ENCODE measurements around the gene AFAP1.

The AFAP1 gene

DNA sequence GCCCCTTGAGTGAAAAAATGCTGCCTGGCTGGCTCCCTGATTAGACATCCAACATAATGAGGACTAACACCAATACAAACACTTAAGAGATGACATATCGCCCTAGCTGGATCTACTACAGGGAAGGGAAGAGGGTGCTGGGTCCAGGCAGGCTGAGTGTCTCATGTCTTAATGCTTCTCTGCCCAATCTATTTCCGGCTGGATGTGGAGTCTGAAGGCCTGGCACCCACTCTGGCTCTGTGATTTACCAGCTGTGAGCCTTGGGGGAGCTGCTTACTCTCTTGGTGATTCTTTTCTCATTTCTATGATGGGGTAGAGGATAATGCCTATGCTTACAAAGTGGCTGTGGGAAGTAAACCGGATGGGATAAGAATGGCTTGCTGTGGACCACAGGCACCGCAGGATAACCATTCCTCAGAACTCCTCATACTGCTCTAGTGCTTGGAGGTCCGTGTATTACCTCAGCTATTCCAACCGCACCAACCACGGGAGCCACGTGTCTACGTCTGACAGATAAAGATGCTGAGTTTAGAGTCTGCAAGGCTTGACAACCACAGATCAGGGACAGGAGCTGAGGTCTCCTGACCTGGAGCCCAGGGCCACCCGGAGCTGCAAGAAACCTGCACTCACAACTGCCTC is 161.7 kb downstream of the AFAP1 start:
- no peak for DNase-seq

DNA sequence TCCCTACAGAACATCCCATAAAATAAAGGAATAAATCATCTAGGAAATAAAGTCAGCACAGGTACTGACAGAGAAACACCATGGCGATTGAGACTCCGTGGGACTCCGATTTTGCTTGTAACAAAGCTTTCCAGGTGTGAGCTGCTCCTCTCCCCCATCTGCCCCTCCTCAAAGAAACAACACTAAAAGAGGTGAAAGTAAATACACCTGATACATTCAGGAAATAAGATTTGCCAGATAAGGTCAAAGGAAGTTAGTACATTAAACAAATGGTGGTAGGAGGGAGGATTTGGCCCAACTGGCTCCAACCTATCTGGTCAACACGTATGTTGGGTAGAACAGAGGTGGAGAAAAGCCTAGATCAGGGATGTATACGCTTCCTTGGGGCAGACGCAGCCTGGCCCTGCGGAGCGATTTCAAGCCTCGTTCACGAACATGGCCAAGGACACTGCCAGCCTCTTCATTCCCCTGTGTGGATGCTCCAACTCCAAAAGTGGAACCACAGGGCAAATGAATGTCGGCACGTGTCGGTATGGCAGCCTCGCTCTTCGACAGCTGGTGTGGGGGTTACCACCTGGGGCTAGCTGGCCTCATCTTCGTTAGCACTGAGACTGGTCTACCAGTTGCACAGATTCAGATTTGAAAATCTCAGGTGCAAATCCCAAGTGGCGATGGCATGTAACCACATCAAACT is 162.5 kb downstream of the AFAP1 start:
- DNase-seq: no peak

DNA sequence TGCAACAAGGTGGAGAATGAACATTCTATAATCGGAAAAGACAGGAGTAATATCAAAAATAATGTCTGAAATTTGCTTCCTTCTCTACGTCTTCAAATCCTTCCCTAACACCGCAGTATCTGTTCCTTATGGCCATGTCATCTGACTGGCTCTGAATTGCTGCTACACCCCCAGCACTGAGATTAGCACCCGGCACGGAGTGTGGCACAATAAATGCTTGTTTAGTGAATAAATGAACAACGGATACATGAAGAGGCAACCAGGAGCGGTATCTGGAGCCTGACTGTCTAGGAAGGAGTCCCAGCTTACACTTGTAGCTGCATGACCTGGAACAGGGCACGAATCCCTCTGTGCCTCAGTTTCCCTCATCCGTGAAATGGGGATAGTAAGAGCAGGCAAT is 164.3 kb downstream of the AFAP1 start:
- DNase-seq: no peak

DNA sequence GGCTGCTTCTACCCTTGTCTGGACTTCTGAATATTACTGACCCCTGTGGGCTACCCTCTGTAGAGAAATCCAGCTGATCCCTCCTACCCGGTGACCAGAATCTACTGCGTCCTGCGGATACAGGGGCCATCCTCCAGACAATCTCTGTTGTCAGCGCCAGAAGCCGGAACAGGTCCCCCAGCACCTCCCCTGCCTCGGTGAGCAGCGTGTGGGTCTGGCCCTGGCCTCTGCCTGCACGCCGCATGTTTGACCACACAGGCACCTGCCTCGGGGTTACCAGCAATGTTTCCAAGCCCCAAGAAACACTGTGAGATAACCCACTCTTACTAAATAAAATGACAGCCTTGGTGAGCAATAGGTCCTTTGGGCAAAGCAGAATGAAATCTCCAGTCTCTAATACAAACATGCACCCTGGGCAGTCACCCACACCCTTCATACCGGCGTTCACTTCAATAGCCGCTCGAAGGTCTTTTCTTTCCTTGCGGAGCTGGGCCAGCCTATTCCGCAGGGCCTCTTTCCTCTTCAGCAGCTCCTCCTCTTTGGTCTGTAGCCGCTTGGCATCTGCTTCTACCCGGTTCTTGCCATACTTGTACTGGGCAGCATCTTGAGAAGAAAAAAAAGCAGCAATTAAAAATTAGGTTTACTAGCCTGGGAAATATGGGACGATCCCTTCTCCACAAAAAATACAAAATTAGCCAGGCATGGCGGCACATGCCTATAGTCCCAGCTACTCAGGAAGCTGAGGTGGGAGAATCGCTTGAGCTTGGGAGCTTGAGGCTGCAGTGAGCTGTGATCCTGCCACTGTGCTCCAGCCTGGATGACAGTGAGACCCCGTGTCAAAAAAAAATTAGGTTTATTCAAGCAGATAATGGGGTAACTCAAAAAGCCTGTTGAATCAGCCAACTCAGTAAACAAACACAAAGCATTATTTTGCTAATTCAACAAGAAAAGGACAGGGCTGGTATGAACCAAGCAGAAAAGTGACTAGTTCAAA is 165.1 kb downstream of the AFAP1 start:
- DNase-seq: no peak

DNA sequence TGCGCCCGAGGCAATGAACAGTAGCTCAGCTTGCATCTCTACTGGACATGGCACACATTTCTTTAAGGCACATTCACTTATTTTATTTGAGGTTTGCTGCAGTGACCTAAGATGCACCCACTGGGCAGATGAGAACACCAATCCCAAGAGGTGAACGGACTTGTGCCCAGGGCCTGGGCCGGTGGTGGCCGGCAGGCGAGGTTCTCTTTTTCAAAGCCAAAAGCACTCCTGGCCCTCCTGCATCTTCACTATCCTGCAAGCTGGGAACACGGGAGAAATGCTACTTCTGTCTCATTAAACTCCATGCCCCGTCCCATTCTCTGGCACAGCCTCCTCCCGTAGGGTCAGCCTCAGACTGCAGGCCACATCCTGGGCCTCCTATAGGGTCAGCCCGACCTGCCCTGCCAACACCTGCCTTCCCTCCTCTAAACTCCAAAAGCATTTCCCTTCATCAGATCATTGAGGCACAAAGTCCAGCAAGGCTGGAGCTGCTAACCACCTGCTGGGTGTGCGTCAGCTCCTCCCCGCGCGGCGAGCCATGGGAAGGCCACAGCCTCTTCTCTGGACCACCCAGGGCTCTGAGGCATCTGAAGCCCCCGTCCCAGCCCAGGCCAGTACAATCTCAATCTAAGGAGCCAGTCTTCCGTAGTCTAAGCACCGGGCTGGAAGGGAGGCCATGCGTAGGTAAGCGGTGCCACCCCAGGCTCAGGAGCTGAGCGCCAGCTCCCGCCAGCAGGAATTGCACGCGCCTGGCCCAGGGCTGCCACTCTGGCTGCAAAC is 166.1 kb downstream of the AFAP1 start:
- no peak for DNase-seq

DNA sequence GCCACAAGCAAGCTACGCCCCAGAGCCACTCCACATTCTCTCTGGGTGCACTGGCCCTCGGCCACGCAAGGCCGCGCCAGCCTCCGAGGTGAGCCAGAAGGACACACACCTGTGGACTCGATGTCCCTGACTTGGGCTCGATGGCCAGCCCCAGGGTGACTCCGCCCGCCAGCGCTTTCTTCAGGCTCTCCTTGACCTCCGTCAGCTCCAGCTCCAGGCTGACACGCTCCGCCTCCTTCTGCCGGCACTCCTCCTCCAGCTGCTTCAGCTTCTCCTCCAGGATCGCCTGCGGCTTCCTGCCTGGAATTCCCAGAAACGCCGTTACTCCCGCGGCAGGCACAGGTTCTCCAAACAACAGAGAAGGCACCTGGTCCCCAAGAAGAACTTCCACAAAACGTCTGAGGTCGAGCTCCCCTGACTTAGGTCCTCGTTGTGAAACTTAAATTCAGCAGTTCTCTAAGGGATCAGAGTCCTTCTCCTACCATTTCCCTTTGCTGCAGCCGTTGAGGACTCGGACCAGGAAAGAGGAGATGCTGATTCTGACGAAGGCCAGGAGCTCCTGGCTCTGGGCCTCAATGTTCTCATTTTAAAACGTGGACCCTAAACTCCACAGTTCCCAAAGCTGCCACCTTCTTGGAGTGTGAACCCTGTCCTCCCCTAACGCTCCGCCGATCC is 166.8 kb downstream of the AFAP1 start:
- no peak for DNase-seq

DNA sequence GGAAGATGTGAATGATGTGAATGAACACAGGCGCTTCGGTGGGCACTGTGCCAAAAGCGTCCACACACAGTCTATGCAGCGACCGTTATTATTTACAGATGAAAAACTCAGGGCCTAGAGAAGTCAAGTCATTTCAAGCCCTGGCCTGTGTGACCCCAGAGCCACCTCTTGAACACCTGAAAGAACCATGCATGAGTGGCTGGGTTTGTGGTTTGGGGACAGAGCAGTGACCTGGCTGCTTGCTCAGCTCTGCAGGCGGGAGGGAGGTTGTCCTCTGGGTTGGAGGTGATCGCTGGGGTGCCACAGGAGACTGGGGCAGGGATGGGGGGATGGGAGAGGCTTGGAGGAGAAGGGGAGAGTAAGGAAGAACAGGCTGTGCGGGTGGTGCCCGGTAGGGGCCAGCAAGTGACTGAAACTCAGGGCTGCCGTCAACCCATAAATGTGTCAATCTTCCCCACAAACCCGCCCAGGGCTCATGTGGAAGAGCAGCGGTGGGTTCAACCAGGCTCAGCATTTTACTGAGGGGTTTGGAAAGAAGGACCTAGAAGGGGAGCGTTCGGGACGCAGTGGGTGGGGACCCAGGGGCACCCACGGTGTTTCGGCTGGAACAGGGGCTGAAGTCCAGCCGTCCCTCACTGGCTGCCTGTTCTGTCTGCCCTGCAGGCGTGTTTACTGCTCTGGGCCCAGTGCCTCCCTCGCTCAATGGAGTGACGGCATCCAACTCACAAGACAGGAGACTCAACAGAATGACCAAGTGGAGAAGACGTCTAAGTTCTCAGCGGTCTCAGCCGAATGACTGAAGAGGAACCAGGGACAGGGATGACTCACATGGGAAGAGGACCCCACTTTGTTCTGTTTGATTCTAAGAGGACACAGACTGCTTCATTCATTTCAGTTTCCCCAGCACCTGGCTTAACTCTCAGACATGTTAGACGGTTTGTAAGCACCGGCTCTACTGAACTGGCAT is 167.8 kb downstream of the AFAP1 start:
- DNase-seq: no peak

DNA sequence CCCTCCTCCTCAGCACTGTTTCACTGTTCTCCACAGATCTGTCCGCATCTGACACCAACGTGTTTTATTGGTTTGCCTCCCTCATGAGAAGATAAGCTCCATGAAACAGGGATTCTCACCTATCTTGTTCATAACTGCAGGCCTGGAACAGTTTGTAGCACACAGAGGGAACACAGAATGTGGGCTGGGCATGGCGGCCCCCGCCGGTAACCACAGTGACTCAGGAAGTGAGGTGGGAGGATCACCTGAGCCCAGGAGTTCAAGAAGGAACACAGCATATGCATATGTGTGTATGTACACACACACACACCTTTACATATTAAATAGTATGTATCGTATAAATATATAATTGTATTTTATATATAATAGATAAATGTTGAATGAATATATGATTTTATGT is 168.6 kb downstream of the AFAP1 start:
- DNase-seq: no peak

DNA sequence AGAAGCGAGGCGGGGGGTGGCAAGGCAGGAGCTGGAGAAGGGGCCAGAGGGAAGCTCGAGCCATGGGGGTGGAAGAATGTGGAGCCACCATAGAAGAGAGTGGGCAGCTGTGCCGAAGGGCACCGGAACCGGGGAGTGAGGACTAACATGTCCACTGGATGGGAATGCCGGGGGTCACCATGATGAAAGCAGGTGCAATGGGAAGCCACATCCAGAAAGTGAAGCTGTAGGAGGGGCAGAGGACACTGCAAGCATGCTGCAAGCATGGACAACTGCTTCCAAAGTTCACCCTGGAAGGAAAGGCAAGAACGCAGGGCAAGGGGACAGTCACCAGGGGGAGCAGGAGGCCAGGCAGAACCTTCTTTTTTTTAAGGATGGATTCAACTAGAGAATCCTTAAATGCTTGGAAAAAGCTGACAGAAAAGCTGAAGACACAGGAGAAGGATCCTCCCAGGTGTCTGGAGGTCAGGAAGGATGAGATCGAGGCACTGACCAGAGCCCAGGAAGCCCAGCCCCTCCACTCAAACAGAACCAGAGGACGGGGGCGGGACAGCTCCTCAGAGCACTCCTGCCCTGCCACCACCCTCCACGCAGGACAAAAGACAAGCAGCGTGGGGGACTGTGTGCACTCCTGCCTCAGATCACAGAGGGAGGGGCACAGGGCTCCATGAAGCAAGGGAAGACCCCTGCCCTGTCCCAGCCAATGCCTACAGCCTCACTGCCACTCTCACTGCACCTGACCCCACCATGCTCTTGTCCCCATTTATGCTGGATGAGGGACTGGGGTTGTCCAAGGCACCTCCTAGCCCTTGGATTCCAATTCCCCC is 169.2 kb downstream of the AFAP1 start:
- no peak for DNase-seq

DNA sequence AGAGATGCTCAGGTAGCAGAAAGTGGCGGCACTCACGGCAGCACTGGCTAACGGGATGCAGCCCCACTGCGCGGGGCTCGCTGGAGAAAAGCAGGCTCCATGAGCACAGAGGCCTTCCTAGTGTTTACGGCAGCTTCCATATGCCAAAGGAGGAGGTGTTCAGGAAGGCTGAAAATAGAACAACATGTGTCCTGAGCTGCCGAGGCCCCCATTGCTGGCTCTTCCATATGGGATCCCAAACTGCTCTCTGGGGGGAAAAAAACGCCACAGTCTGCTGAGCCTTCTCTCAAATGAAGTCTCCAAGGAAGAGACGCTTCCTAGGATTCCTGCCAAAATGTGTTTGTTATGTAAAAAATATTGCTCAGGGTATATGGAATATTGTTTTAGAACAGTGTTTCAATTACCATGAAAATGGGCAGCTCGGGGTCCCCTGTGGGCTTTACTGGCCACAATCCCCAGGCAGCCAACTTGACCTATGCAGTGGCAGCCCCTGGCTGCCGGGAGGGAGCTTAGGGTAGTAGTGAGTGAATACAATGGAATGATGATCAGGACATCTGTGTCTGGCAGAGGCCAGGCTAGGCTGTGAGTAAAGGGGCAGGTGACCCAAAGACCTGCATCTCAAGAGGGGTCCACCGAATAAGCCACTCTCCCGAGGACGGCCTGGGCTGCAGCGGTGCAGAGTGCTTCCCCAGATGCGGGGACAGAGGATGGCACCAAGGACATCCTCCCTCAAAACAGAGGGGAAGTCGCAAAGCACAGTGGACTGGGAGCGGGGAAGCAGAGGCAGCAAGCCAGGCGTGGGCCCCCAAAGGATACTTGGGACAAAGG is 170.1 kb downstream of the AFAP1 start:
- no peak for DNase-seq

DNA sequence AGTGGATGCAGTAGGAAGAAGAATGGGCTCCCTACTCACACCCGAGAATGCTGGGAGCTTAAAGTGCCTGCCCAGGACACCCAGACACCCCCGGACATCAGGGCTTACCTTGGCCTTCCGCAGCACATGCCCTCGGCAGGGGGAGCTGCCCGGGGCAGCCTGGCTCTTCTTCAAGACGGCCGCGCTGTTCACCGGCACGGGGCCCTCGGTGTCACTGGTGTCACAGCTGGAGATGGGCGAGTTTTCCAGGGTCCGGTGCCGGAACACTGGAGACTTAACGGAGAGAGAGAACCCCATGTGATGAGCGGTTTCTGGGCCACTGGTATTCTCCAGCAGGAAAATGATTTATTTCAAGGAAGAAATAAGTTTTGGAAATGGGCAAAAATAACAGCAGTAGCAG is 170.9 kb downstream of the AFAP1 start:
- no peak for DNase-seq

DNA sequence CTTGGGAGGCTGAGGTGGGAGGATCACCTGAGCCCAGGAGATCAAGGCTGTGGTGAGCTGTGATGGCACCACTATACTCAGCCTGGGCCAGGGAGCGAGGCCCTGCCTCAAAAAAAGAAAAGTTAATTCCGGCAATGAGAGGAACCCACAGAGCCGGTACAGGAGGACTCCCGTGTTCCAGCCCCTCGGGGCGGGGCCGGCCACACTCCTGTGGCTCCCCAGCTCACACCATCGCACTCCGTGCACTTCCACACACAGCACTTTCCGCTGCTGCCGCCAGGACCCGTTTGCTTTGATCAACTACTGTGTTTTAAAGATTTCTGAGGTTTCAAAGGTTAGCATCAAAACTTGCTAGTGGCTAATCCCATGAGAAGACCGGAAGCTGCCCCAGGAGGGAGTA is 171.7 kb downstream of the AFAP1 start:
- DNase-seq: no peak

DNA sequence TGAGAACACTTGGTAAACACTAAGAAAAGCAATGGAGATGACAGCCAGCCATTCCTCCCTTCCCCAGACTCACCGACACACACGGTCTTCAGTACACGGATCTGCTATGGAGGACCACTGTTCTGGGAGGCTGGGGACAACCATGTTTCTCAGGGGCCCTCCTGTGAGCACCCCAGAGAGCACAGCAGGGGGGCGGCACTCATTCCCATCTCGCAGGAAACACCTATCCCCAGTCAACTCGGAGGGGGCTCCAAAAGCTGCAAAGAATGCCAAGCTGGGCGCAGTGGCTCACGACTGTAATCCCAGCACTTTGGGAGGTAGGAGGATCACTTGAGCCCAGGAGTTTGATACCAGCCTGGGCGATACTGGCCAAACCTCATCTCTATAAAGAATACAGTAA is 172.1 kb downstream of the AFAP1 start:
- DNase-seq: no peak

DNA sequence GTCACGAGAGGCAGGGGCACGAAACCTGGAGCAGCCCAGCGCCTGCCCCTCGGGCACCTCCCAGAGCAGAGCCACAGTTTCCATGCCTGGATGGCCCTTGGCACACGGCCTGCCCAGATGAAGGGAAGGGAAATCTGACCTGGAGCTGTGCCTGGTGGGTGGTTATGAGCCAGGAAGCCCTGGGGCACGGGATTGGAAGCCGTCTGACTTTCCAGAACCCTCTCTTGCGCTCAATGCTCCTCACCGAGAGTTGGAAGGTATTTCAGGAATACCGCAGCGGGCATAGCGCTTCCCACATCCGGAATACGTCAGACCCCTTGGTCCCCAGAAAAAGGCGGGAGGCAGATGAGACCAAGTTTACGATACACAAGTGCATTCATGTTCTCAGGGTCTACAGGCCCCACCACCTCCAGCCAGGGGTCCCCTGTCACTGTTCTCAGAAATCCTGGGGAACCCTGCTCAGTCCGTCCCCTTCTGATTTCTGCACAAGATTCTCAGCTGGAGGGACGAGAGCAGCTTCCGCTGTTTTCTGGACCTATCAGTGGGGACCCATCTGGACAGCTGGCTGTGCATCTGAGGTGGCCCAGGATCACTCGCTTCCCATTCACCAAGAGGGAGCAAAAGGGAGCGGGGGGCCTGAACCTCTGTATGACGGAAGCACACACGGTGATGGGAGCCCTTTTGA is 172.9 kb downstream of the AFAP1 start:
- no peak for DNase-seq

DNA sequence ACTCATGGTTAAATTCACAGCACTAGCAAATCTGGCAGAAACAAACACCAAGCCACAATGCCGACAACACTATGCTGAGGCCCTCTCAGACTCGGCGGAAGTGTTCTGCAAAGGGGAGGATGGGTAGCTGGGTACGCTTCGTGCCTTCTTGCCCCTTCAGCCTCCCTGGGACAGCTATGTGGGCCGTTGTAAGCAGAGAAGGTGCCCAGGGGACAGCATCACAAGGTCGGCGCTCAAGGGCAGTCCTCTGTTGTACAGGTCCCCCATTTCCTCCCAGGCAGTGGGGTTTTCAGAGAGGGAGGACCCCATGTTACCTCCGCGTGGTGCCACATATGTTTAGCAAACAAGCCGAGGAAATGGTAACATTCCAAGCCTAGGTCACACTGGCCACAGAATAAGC is 173.6 kb downstream of the AFAP1 start:
- no peak for DNase-seq

DNA sequence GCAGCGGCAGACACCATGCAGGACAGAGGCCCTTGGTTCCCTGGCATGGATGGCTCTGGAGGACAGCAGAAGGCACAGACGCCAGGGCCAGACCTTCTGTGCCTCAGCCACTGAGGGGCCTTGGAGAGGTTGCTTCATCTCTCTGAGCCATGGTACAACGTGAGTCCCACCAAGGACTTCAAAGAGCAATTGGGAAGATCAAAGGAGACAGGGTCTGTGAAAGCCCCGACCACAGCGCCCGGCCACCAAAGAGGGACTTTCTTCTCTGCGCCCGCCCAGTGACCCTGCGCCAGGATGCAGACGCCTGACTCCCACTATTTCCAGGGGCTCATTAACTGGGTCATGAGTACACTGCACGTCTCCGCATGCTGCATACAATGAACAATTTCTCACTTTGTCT is 174.0 kb downstream of the AFAP1 start:
- no peak for DNase-seq

DNA sequence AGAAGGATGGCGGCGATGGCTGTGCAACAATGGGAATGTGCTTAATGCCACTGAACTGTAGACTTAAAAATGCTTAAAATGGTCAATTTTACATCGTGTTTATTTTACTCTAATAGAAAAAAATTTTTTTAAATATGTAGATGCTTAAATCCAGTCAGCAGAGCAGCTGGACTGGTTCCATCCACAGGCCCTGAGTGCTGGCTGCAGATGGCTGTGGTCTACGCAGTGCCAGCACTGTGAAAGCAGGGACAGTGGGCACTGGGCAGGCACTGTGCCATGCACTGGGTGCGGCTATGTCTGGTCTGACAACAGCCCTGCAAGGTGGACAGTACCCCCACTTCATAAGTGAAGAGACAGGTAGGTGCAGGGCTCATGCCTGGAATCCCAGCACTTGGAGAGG is 175.2 kb downstream of the AFAP1 start:
- DNase-seq: no peak

DNA sequence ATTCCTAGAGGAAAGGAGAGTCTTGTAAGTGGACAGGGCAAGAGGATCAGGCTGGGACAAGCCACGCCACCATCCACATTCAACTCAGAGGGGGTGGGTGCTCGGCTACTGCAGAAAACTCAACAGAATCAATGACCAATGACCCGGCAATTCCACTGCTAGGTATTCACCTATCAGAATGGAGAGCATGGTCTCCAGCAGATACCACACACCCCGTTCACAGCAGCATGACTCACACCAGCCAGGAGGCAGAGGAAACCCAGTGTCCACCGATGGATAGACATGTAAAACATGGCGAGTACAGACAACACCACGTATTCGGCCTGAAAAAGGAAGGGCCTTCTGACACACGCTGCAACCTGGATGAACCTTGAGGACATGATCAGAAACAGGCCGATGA is 175.9 kb downstream of the AFAP1 start:
- DNase-seq: no peak

DNA sequence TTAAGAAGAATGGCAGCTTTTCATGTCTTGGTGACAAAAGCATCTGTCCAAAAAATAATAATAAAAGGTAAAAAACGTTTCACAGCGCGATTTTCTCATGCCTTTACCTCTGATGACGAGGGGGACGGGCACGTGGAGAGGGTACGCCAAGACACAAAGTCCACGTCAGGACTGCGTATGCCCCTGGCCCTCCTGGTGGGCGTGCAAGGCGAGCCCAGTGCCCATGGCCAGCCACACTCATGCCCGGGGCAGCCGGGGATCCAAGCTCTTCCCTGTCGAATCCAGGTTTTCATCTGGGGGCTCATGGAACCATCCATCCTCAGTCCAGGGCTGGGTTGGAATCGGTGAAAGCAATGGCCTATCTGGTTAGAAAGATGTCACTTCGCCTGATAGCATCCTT is 176.6 kb downstream of the AFAP1 start:
- no peak for DNase-seq

Data from activated CD8-positive, alpha-beta memory T cell treated with anti-CD3 and anti-CD28 coated beads for 24 hours (primary cell).